ENCODE results near the gene UBALD2. TPM values are rescaled to one million over a fixed set of nuclear protein-coding genes. Genes with fewer than 3 reads are reported as not detected.

Gene UBALD2
- total and polyA plus RNA-seq, 8 donors: 17.8 to 34.6 (median 24.6) TPM

- 91 to 93% methylated on average over 31 of the region's 31 CpGs for WGBS, 2 donors
- TF ChIP-seq CTCF (IDR thresholded peaks at IDR 0.05): no peak
- H3K4me3 ChIP-seq: no peak overlapping the region
- H3K4me1 ChIP-seq: peaks cover 2 to 7% (median 5%) of the 10 kb centered on the region in 3 donors
- no peaks in the 10 kb centered on the region for H3K36me3 ChIP-seq
- intact Hi-C loops (cut with DNase I): loop anchor here in 1 of 3 donors (5.0 kb wide), 1 partner anchor 155 kb away; no protein-coding TSS in a partner anchor
- DNase-seq (peak in 4 of 6 donors; percentile 21 to 72 (median 46)), FAIRE-seq (no peak), ATAC-seq (no peak)
- H3K27me3 ChIP-seq: no peaks in the 10 kb centered on the region
- H3K9me3 ChIP-seq: no peaks in the 10 kb centered on the region
- no peak overlapping the region for H3K27ac ChIP-seq
Observed at GRCh38 chr17:76277300-76278267, 12.4 kb downstream of the UBALD2 start.

GRCh38 chr17:76278268-76278908, 13.2 kb downstream of the UBALD2 start:
- H3K4me3 ChIP-seq: no peak overlapping the region
- DNase-seq: peak in 2 of 6 donors; percentile 20 to 60
- intact Hi-C loops (cut with DNase I): loop anchor here in 1 of 3 donors (5.0 kb wide), 1 partner anchor 156 kb away; no protein-coding TSS in a partner anchor
- WGBS, 2 donors: 85 to 90% methylated on average over 18 to 19 of the region's 19 CpGs
- no peak for TF ChIP-seq CTCF (IDR thresholded peaks at IDR 0.05)
- no peak for FAIRE-seq
- no peak overlapping the region for H3K27ac ChIP-seq
- H3K9me3 ChIP-seq: no peaks in the 10 kb centered on the region
- ATAC-seq: no peak
- no peaks in the 10 kb centered on the region for H3K27me3 ChIP-seq
- no peaks in the 10 kb centered on the region for H3K36me3 ChIP-seq
- H3K4me1 ChIP-seq: peaks cover 0 to 7% (median 3%) of the 10 kb centered on the region in 3 donors

DNA sequence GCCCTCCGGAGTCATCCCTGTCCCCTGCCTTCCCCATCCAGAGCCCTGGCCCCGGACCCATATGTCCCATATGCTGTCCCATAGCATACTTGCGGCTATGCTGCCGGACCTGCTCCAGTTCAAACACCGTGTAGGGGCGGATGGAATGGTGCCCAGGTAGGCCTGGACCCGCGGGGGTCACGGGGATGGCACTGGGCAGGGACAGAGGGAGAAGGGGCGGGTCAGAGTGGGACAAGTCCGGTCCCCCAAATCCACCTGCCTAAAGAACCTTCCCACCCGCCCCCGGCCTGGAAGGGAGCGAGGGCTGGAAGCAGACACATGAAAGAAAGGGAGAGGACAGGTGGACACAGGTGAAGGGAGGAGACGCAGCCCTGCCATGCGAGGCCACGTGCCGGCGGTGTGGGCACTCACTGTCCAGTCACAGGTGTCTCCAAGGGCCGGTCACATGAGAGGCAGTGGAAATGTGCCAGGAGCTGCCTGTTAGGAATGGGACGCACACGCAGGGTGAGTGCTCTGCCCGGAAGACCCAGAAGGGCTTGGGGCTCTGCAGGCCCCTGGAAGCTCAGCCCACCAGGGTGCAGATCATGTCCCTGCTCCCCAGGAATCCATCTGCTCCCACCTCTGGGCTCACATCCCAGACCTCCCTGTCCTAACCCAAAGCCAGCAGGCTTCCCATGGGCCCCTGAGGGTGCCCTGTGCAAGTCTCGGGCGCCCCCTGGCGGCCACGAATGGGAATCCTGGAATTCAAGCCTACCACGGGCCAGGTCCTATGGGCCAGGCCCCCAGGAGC, 14.0 kb downstream of the UBALD2 start:
- H3K9me3 ChIP-seq: no peaks in the 10 kb centered on the region
- intact Hi-C loops (cut with DNase I): loop anchor here in 1 of 3 donors (5.0 kb wide), 1 partner anchor 157 kb away; no protein-coding TSS in a partner anchor
- peaks cover 0 to 7% (median 3%) of the 10 kb centered on the region in 3 donors for H3K4me1 ChIP-seq
- FAIRE-seq (no peak), DNase-seq (peak; percentile 87 to 99 (median 92)), ATAC-seq (peak; percentile 93 to 95 (median 93))
- 42 to 44% methylated on average over 28 of the region's 28 CpGs for WGBS, 2 donors
- peak overlapping the region in 1 of 4 donors; percentile 46 for H3K27ac ChIP-seq
- H3K36me3 ChIP-seq: no peaks in the 10 kb centered on the region
- H3K27me3 ChIP-seq: no peaks in the 10 kb centered on the region
- TF ChIP-seq CTCF (IDR thresholded peaks at IDR 0.05): peak; percentile 95 to 99 (median 99)
- peak overlapping the region in 1 of 4 donors; percentile 19 for H3K4me3 ChIP-seq

DNA sequence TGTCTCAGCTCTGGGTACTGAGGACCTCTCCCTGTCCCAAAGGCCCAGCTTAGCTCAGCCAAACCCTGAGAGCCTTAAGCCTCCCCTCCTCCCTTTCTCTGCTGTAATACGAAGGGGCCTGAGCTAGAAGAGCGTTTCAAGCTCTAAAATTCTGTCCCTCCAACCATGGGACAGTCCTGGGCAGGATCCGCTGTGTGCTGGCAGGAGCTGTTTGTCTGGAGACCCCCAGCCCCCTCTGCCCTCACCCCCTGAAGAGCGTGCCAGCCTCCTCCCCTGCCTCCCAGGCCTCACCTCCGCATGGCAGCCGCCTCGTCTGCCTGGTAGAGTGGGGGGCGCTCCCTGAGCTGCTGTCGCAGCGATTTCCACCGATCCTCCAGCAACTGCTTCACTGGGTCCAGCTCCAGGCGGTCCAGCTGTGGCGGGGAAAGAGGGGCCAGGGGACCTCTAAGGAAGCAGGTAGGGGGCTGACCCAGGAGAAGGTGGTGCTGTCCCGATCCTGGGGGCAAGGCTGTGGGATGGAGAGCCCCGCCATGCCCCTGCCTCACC, 14.7 kb downstream of the UBALD2 start:
- peaks cover 0 to 7% (median 3%) of the 10 kb centered on the region in 3 donors for H3K4me1 ChIP-seq
- H3K9me3 ChIP-seq: no peaks in the 10 kb centered on the region
- intact Hi-C loops (cut with DNase I): loop anchor here in 2 of 3 donors (5.0 to 10.0 kb wide), 3 partner anchors 55 to 263 kb away; no protein-coding TSS in a partner anchor
- peak in 3 of 6 donors; percentile 28 to 73 (median 45) for DNase-seq
- peak overlapping the region in 1 of 4 donors; percentile 46 for H3K27ac ChIP-seq
- H3K36me3 ChIP-seq: no peaks in the 10 kb centered on the region
- TF ChIP-seq CTCF (IDR thresholded peaks at IDR 0.05): no peak
- no peak for FAIRE-seq
- no peaks in the 10 kb centered on the region for H3K27me3 ChIP-seq
- WGBS, 2 donors: 74 to 80% methylated on average over 13 to 15 of the region's 15 CpGs
- no peak for ATAC-seq
- H3K4me3 ChIP-seq: no peak overlapping the region
